Germinal center (tissue), 1 donor: ENCODE measurements around the gene ZMIZ1.
A peak's percentile ranks its signal among the peaks of the same experiment; 100 is the strongest.
"Not testable (repeated sequence)": the region's sequence is repeated elsewhere in the genome, so short reads cannot be mapped to it uniquely, and the experiment has no call there.

Experiments used
- DNase-seq: peaks from one replicate; pipeline ENCODE4 v3.0.0; 2012; ENCODE audit warnings: mixed read lengths, low spot score

The ZMIZ1 gene

DNA sequence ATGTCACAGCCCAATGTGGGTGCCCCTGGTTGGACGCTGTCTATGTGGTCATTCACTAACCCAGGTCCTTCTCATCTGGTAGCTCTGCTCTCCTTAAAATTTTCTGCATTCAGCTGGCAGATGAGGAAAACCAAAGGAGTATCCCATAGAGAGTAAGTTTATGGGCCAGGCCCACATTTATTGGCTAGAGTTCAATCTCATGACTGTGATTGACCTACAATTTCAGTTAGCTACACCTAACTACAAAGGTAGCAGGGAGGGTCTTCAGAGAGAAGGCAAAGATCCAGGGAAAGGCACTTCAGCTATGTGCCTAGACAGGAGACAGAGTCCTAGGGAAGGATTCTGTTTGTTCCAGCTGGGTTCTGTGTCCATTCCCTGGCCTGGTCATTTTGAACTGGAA is 254.8 kb downstream of the ZMIZ1 start:
- no peak for DNase-seq

DNA sequence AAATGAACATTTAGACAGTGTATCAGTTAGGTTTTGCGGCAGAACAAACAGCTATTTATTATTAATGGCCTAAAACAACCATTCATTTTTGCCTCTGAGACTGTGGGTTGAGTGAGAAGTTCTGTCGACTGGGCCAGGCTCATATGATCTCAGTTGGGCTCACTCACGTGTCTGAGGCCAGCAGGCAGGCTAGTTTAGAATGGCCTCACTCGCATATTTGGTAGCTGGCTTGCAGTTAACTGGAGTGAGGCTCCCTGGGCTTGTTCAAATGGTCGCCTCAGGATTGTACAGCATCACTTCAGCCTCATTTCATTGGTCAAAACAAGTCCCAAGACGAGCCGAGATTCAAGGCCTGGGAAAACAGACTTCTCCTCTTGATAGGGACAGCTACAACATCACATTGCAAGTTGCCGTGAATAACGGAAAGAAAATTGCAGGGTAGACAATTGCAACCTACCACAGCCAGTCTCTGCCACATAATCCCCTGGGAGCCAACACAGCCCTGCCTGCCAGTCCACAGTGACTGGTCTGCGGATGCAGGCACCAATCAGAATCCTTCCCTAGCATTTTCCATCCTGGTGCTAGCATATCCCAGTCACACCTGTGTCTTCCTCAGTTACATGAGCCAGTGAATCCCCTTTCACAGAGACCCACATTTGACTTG is 255.4 kb downstream of the ZMIZ1 start:
- DNase-seq: no peak

DNA sequence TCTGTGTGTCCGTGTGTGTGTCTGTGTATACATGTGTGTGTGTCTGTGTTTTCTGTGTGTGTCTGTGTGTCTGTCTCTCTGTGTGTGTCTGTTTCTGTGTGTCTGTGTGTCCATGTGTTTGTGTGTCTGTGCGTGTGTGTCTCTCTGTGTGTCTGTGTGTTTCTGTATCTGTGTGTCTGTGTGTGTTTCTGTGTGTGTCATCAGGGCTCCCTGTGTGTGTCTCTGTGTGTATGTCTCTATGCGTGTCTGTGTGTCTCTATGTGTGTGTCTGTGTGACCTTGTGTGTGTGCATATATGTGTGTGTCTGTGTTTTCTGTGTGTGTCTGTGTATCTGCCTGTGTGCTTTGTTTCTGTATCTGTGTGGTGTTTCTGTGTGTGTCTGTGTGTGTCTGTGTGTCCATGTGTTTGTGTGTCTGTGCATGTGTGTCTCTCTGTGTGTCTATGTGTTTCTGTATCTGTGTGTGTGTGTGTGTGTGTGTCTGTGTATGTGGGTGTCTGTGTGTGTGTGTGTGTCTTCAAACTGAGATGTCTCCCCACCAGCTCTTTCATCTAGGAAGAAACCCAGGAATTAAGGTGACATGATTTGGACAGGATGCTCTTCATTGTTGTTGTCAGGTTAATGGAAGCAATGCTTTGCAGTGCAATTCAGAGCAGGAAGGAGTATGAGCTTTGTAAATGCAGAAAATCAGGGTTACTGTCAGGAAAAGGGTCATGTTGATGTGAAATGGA is 257.8 kb downstream of the ZMIZ1 start:
- DNase-seq: no peak

DNA sequence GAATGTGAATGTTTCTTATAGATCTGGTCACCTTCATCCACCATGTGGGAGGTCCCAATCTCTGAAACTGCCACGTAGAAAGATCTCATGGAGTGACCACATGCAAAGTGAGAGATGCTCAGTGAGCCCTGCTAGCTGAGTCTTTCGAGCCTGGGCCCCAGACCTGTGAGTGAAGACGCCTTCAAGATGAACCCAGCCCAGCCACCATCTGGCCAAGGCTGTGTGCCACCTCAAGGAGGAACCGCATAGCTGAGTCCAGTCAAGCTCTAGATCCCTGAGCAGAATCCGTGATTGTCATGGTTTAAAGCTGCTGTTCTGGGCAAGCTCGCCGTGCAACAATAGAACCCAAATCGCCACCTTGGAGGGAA is 258.3 kb downstream of the ZMIZ1 start:
- DNase-seq: no peak

DNA sequence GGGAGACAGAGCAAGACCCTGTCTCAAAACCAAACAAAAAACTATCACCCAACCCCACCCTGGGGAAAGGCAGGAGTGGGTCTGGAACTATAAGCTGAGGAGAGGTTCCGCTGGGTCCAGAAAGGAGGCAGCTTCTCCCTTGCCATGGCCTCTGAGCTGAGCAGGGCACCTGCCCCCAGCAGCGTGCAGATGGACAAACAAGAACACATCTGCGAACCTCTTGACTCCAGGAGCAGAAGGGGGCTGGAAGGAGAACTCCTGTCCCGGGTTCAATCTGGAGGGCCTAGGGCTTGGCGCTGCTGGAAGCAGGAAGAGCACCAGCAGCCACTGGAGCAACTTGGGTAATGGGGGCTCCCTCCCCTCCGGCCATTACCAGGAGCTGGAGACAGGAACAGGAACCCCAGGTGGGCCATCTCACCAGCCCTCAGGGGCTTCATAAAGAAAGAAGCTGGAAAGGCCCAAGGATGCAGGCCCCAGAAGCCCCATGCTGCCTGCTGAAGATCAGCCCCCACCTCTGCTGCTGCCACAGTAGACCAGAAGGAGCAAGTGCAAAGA is 259.5 kb downstream of the ZMIZ1 start:
- DNase-seq: no peak

DNA sequence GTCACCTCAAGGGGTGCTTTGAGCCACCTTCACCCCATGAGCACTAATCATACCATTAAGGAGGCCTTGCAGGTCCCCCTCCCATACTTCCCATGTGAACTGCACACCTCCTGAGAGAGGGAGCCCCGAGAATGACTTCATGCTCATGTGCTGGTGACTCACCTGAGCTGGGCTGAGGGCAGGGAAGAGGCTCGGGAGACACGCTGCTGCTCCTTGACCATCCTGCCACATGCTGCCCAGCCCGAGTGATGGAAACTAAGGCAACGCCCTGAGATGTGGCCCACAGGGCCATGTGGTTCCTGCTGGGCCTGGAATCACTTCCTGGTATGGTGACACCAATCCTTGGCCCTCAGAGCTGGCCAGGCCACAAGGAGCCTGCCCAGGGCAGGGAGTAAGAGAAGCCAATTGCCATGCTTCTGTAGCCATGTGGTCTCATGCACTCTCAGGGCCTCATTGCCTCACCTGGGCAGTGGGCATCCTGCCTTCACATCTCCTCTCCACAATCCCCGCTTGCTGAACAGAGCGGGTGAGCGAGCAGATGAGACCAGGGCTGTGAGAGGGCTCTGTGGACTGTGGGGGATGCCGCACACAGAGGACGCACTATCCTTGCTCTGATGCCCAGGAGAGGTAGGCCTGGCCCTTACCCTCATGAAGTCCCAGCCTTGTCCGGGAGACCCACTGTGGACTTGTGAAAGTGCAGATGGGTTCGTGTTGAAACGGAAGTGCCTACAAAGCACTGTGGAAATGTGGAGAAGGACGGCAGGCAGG is 260.2 kb downstream of the ZMIZ1 start:
- no peak for DNase-seq

DNA sequence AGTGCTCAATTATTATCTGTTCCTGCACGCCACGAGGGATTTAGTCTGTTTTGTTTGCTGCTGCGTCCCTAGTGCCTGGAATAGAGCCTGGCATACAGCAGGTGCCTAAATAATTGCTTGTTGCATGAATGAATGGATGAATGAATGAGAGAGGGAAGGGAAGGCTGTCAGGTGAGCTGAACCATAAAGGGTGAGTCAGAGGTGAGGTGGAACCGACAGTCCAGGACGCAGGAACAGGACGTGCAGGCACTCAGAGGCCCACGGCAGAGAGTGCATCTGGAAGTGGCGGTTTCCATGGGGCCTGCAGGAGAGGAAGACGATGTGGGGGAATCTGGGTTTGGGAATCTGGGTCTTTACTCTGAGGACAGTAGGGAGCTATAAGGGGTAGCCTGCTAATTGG is 260.8 kb downstream of the ZMIZ1 start:
- DNase-seq: no peak

DNA sequence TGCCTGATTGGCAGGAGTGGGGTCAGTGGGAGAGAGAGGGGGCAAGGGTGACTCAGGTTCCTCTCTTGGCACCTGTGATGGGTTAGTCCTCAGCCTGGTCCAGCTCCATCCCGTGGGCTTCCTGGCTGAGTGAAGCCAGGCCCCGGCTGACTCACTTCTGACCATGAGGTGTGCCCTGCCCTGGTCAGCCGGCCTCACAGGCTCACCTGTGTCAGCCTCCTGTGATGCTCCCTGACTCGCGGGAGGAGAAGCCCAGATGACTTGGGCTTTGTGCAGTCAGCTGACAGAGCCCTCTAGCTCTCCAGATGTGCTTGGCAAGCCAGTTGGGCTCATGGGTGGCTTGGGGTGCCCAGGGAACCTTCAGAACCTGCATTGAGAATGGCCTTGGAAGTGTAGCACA is 262.5 kb downstream of the ZMIZ1 start:
- DNase-seq: no peak

DNA sequence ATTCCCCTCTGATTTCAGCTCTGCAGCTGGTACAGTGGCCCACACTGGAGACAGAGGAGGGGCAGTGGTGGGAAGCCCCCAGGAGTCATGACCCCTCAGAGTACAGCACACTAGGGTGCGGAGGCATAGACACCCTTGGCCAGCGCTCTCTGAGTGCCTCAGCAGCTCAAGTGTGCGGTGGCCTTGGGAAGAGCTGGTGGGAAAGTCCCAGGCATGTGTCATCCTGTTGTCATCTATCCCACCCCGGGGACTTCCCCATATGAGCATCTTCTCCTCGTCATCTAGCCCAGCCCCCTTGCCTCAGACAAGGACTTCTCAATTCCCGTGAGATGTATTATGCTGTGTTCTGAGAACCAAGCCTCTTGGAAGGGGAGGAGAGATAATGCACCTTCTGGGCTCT is 262.9 kb downstream of the ZMIZ1 start:
- peak; percentile 49 for DNase-seq

DNA sequence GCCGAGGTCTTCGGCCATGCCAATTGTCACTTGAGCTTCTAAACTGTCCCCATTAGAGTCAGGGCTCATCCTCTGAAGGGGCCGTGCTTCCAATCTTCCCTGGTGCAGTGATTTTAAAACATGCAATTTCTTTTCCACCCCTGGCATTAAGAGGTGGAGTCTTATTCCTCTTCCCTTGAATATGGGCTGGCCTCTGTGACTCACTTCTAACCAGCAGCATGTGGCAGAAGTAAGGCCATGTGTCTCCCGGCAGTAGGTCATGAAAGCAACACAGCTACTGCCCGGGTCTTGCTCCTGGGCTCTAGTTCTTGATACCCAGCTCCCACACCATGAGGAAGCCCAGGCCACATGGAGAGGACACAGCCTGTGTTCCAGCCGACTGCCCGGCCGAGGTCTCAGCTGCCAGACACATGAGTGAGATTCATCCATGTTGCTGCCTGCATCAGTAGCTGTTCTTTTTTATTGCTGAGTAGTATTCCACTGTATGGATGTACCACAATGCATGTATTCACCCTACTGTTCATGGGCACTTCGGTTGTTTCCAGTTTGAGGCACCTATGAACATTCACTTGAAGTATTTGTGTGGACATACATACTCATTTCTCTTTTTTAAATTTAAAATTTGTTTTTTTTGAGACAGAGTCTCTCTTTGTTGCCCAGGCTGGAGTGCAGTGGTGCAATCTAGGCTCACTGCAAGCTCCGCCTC is 264.0 kb downstream of the ZMIZ1 start:
- not testable (repeated sequence) for DNase-seq

DNA sequence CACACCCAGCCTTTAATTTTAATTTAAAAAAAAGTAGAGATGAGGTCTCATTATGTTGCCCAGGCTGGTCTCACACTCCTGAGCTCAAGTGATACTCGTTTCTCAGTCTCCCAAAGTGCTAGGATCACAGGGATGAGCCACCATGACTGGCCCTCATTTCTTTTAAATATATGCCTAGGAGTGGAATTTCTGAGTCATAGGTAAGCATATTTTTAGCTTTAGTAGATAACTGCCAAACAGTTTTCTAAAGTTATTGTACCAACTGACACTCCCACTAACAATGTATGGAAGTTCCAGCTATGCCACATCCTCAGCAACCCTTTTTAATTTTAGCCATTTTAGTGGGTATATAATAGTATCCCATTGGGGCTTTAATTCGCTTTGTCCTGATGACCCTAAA is 264.7 kb downstream of the ZMIZ1 start:
- DNase-seq: no peak

DNA sequence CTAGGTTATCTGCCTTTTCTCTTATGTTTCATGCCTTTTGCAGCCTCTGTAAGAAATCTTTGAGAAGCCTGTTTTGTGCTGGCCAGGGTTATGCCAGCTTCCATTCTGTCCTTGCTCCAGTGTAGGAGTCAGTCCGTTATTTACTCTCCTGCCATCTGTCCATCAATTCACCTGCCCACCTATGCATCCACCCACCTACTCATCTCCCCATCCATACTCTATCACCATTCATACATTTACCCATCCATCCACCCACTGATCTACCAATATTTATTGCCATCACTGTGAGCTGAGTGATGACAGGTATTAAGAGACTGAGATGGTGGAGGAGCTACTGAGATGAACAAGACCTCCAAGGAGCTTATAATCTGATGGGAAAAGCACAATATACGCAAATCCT is 265.8 kb downstream of the ZMIZ1 start:
- no peak for DNase-seq

DNA sequence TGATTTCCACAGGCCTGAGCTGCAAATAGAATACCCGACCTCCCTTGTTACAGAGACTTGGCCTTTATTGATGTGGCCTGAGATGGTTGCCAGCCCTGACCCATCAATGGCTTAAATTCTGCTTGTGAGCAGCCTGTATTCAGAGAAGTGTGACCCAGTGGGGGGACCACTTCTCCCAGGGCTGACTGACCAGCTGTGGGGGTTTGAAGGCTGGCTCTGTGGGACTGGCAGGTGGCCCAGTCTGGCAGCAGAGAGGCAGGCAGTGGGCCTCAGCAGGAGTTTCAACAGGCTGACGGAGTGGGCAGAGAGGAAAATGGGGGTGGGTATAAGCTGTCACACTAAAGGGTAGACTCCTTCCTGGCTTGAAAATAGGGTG is 266.3 kb downstream of the ZMIZ1 start:
- DNase-seq: no peak

DNA sequence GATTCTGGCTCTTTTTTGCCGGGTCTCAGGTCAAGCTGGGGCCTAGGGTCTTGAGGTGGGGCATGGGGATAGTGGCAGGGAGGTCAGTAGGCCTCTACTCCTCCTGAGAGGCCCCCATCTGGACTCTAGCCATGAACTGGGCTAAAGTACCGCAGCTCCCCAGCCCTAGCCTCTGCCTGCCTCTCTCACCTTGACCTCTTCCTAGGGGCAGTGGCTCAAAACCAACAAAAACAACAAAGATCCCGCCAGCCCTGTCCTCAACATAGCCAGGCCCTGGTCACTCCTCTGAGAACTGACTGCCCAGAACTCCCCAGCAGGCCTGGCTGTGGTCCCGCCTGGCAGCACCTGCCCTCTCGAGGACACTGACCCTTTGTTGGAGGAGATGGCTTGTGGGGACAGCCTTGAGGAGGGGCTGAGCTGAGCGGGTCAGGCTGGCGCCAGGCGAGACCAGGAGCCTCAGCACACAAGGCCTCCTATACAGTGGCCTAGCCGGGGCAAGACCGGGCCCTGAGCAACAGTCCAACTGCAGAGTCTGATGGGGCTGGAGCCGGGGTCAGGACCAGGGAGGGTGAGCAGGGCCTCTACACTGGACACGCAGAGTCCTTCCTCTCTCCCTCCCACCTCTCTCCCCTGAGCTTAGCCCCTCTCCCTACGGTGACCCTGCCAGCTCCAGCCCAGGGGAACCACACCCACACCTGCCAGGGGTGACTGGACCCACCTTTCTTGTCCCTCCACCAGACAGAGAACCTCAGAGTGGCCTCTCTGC is 266.9 kb downstream of the ZMIZ1 start:
- DNase-seq: no peak

DNA sequence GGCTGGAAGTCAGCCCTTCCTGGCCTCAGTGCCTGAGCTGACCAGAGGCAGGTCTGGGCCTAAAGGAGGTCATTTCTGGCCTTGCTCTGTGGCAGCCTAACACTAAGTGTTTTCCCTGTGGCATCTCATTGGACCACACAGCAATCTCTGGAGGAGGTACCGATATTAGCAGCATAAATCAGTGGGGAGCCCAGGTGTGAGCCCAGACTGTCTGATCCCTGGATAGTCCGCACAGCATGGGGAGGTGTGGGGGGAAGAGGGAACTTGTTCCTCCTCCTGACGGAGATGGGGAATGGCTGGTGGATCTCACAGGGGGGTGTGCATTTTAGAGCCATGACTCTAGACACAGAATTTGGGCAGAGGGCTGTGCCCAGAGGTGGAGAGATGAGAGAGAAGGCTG is 267.5 kb downstream of the ZMIZ1 start:
- no peak for DNase-seq

DNA sequence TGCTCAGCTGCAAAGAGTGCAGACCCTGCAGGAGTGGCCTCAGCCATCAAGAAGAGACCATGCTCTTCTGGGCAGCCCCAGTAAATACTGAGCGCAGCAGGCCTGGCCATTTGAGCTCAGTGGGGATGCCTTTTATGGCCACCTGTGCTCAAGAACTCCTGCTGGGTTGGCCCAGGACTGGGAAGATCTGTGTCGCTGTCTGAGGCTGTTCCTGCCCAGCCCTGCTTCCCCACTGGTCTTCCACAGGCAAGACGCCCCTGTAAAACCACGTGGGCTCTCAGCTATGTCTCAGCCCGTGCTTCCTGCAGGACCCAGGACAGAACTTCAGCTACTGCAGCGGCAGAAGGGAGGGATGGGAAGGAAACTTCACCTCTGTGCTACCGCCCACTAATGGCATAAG is 268.0 kb downstream of the ZMIZ1 start:
- no peak for DNase-seq

DNA sequence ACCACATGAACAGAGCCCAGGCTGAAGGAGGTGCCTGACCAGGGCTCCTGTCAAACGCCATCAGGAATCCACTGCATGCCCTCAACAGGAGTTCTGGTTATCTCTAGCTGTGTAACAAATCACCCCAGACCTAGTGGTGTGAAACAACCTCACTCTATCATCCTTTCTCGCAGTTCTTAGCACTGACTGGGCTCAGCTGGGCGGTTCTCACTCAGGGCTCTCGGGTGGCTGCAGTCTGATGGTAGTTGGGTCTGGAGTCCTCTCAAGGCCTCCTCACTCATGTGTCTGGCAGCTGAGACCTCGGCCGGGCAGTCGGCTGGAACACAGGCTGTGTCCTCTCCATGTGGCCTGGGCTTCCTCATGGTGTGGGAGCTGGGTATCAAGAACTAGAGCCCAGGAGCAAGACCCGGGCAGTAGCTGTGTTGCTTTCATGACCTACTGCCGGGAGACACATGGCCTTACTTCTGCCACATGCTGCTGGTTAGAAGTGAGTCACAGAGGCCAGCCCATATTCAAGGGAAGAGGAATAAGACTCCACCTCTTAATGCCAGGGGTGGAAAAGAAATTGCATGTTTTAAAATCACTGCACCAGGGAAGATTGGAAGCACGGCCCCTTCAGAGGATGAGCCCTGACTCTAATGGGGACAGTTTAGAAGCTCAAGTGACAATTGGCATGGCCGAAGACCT is 269.2 kb downstream of the ZMIZ1 start:
- DNase-seq: not testable (repeated sequence)

DNA sequence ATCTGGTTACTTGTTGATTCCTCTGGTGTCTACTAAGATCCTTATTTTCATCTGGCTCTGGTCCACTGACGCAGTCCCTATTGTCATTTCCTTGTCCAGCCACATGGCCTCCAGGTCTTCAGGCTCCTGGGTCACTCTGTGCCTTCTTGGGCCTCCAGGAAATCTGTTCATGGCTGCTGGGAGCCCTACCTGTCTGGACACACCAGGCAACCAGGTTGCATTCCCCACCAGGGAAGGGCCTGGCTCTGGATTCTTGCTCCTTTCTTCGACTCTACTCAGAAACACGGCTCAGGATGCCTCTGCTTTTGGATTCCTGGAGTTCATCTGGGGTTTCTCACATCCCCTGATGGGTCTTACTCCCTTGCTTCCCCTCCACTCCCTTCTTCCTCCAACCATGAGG is 270.5 kb downstream of the ZMIZ1 start:
- no peak for DNase-seq

DNA sequence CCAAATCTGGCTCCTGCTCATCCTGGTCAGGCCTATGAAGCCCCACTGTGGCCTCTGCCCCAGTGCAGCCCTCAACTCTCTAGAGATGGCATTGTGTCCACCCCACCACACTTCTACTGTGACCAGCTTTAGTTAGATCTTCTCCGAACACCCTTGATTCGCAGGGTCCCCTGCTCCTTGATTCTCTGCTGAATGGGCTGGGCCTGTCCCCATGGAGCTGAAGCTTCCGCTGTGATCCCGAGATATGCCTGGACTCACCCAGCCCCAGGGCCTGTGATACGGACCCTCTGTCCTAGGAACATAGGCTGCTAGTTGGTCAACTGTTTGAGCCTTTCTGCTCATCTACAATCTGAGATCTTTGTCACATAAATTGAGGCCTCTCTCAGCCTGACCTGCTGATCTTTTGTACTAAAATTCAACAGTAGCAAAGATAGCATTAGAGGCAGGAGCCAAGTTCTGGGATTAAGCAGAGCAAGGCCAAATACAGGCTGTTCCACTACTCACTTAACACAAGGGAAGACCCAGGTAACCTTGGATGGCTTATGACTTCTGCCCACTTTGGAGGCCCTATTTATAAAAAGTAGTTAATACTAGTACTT is 272.0 kb downstream of the ZMIZ1 start:
- no peak for DNase-seq

DNA sequence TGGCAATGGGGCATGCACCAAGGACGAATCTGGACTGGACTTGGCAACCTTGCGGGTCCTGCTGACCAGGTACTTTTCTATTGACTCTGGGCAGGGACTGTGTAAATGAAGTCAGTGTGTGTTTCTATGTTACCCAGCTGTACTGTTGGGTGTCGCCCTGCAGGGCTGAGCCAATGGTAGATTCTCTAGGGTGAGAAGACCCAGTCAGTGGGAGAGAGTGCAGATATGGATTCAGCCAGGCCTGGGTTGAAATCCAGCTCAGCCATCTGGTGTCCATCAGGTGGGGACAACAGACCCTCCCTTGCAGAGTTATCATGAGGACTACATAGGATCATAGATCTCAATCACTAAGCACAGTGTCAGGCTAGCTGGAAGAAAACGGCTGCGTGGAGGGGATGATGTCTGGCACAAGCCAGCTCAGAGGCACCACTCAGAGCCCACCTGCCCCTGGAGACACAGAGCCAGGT is 273.6 kb downstream of the ZMIZ1 start:
- no peak for DNase-seq
